ENCODE measurements around the gene PLCL2.
"Not testable (repeated sequence)": the region's sequence is repeated elsewhere in the genome, so short reads cannot be mapped to it uniquely, and the experiment has no call there.

The PLCL2 gene

GRCh38 chr3:16917980-16918682 is 33.4 kb downstream of the PLCL2 start:
- DNase-seq, result no peak

GRCh38 chr3:16918683-16919025 is 33.9 kb downstream of the PLCL2 start:
- DNase-seq, result no peak

GRCh38 chr3:16923112-16923511 is 38.4 kb downstream of the PLCL2 start:
- no peak for DNase-seq

DNA sequence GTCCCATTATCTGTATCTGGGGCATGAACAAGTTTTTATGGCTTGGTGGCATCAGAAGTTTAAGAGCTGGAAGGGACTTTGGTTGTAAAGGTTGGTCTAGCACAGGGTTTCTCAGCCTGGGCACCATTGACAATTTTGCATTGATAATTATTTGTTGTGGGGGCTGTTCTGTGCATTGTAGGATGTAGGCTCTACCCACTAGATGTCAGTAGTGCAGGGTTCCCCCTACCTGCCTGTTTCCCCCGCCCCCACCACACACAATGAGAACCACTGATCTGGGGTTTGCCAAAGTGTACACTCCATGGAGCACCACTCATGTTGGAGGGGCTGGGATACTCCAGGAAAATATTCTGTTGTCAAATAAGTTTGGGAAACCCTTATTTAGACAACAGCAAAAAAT is 42.7 kb downstream of the PLCL2 start:
- DNase-seq, result no peak

GRCh38 chr3:16928386-16929132 is 43.8 kb downstream of the PLCL2 start:
- DNase-seq, result no peak

GRCh38 chr3:16929311-16929710 is 44.6 kb downstream of the PLCL2 start:
- no peak for DNase-seq

- no peak for DNase-seq
Observed at GRCh38 chr3:16932877-16933276, 48.1 kb downstream of the PLCL2 start.

DNA sequence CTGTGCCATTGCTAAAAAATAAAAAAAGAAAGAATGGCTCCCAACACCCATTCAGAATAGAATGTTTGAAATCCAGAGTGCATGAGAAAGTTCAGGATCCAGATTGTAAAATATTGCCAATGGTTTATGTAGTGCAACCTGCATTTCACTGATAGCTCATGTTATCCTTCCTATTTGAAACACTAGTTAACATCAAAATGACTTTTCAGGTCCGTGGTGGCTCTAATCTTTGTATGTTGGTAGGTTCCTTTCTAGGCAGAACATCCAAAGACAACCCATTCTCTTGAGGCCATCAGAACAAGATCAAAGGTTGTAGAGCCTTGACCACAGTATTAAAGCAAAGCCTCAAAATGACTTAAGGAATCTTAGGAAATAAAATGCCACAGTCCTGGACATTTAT is 51.0 kb downstream of the PLCL2 start:
- no peak for DNase-seq

- DNase-seq, result no peak
Observed at GRCh38 chr3:16936233-16936632, 51.5 kb downstream of the PLCL2 start.

DNA sequence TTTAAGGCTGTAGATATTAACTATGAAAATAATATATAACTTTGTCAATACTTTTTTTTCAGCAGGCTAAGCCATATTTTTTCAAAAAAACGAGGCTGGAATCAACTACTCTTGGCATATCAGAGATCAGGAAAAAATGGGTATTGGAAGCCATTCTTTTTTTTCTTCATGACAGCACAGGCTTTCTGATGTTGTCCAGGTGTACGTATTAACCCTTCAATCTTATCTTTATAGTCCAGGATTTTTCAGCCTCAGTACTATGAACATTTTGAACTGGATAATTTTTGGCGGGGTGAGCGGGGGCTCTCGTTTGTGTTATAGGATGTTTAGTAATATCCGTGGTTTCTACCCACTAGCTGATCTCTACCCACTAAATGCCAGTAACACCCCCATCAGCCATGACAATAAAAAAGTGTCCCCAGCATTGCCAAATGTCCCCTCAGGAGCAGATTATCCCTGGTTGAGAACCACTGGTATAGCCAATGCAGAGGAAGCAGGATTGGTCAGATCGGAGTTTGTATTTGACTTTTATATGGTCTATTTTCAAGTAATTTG is 52.0 kb downstream of the PLCL2 start:
- DNase-seq, result no peak

DNA sequence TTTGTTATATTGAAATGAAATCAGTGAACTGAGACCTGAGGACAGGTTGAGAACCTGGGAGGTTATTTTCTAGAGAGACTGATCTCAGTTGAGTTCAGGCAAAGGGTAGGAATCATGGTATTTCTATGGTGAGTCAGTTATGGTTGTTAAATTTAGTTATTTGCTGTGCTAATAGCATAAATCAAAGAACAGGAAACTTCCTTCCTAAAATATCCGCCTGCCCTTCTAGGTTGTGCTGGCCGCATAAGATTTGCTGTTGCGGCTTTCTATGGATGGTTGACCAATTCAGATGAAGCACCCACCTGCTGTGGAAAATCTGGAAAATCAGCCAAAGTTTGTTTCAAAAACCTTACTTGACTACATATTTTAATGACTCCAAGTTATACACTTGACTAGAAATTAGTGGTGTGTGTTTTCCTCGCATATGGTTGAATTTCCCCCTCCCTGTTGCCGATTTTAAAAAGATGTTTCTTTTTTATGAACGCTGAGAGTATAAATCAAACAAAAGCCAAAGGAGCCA is 52.6 kb downstream of the PLCL2 start:
- no peak for DNase-seq

DNA sequence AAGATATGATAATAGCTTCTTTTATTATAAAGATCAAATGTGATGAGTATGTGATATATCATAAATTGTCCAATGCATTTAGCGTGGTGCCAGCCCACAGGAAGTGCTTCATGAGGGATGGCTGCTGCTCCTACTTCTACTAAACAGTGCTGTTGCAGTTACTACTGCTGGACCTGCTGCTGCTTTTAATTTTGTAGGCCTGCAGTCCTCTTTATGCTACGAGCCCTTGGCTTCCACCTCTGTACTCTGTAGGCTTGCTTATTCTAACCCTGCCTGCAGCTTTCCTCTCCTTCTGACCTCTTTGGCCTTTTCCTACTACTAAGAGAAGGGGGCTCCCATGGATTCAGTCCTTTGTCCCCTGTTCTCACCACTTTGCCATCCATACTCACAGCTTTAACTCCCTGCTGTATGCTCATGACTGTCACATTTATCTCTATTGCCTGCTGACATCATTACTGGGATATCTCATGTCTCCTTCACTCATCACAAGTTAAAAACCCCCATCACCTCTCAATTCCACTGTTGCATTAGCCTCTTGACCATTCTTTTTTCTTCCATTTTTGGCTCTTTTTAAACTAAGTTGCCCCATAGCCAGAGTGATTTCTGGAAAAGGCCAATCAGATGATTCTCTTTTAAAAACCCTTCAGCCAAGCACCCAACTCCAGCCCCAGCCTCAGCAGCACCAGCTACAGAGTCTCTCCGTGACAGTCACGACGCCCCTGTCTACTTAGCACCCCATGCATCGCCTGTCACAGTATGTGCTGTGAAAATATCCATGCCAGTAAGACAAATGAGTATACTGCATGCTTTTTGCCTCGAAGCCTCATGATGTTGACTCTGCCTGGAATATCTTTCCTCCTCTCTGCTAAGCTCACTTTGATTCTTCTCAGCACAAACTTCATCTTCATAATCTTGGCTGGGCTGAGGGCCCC is 56.3 kb downstream of the PLCL2 start:
- DNase-seq, result no peak

- DNase-seq, result no peak
Observed at GRCh38 chr3:16942955-16943354, 58.2 kb downstream of the PLCL2 start.

GRCh38 chr3:16943857-16944256 is 59.1 kb downstream of the PLCL2 start:
- no peak for DNase-seq

GRCh38 chr3:16944356-16944755 is 59.6 kb downstream of the PLCL2 start:
- DNase-seq, result no peak

- no peak for DNase-seq
Observed at GRCh38 chr3:16945330-16945729, 60.6 kb downstream of the PLCL2 start.

DNA sequence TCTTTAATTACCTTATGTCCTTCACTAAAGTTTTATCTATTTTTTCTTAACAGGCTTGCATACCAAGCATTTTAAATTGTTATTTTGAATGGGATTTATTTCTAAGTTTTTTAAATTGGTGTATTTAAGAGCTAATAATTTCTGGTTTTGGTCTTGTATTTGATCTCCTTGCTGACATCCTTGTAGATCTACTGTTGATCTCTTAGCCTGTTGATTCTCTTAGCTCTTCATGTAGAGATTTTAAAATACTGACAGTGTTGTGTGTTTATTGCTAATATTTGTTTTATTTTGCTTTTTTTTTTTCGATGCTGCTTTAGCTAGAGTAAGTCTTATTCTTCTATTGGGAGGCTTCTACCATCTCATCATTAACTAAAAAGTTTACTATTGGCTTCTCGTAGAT is 65.5 kb downstream of the PLCL2 start:
- DNase-seq, result no peak

DNA sequence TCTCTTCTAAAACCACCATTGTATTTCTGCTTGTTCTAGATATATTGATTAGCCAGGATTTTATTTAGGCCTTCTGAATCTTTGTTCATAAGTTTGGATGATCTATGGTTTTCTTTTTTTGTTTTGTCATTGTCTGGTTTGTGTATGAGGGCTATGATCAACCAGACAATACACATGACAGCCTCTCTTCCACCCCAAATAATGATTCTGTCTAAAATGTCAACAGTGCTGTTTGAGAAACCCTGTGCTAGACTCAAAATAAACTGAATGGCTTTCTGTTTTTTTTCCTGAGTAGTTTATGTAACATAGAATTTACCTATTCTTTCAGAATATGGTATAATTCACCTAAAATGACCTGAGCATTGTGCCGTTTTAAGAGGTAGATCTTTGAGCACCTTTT is 66.1 kb downstream of the PLCL2 start:
- no peak for DNase-seq

- not testable (repeated sequence) for DNase-seq
Observed at GRCh38 chr3:16957852-16958251, 73.1 kb downstream of the PLCL2 start.

- no peak for DNase-seq
Observed at GRCh38 chr3:16960125-16960524, 75.4 kb downstream of the PLCL2 start.

- DNase-seq, result no peak
Observed at GRCh38 chr3:16961621-16962205, 77.0 kb downstream of the PLCL2 start.

DNA sequence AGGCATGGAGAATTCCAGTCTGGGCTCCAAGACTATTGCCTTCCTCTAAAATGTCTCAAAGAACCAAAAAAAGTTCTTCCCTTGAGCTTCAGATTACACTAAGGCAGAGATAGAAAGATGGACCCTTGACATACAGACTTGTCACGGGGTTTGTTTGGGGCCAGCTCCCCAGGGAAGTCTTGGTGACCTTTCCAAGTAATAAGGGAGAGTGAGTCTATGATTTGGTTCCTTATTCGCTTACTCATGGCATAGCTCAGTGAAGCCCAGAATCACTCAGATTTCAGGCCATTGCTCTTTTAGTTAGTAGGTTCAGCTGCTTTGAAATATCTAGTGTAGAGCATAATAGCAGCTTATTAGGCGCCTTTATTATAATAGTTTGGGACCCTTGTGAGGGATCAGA is 90.3 kb downstream of the PLCL2 start:
- no peak for DNase-seq

Measured in stimulated activated CD4-positive, alpha-beta T cell treated with anti-CD3 and anti-CD28 coated beads, Interleukin-4, amount 100 ng/mL, for 4 hours (primary cell).